Measurements from ENCODE around the gene TAS2R30.

- TF ChIP-seq POLR2AphosphoS5 (IDR thresholded peaks at IDR 0.05; ENCODE audit: low read depth, low read length) (no peak), POLR2A (IDR thresholded peaks at IDR 0.05; ENCODE audit: low read depth, low read length) (no peak), TAF1 (IDR thresholded peaks at IDR 0.05; ENCODE audit: borderline replicate concordance, low read depth, low read length) (no peak)
Measured at GRCh38 chr12:11170810-11171144, 36.3 kb upstream of the TAS2R30 start.

Measured in GM12892 (cell line).